HG03045 (cell line): ENCODE measurements around the gene CAV2.
"Not testable (repeated sequence)": the region's sequence is repeated elsewhere in the genome, so short reads cannot be mapped to it uniquely, and the experiment has no call there.

ENCODE experiments used
- ATAC-seq: cut with Tn5 transposase; IDR thresholded peaks from one replicate; pipeline ENCODE4 v1.9.1; 2021; ENCODE audit warnings: mild to moderate bottlenecking, moderate library complexity; ENCODE audit not compliant: unreplicated experiment

CAV2 gene

GRCh38 chr7:116499168-116500077 is at the start of gene CAV2:
CAV2 (plus strand) TSS chr7:116499738; CDS start chr7:116499782, 44 bp downstream.
- ATAC-seq = peak; percentile 51

DNA sequence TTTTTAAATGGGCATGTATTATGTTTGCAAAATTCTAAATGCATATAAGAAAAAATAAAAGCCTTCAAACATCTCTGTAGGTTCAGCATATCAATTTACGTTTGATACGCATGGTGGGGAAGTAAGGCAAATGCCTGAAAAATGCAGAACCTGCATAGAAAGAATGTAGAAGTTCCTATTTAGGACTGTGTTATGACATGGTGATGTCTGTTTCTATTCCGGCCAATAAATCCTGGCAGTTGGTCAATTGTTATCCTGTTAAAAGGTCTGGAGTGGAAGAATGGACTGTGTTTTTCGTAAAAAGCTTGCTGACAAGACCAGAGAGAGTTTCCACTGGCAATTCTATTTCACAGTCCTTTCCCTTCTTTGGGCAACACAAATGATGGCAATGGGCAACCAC is 49.6 kb upstream of the CAV2 start:
- ATAC-seq = no peak

DNA sequence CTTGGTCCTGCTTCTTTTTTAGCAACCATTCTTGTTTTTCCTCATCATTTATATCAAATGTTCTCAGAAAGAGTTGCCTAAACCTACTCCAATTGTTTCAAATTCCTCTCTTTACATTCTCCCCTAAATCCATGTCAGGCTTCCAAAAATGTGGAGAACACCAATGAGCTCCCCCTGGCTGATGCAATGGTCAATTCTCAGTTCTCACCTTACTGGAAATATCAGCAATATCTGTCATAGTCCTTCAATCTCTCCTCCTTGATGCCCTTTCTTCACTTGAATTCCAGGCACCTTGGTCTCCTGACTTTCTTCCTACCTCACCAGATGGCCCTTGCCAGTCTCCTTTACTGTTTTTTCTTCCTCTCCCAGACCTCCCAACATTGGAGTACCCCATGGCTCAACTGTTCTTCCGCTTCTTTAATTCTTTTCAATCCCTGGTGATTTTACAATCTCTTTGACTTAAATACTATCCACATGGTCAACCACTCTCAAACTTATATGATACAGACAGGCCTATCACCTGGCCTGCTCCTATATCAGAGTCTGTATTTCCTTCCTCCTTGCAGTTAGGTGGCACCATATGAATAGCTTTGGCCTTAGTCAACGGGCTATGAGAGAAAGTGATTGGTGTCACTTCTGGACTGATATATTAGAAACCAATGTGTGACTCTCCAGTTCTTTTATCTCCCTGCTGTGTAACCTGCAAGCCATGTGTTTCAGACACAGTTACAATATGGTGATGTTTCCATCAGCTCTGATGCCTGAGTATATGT is 47.4 kb upstream of the CAV2 start:
- no peak for ATAC-seq

DNA sequence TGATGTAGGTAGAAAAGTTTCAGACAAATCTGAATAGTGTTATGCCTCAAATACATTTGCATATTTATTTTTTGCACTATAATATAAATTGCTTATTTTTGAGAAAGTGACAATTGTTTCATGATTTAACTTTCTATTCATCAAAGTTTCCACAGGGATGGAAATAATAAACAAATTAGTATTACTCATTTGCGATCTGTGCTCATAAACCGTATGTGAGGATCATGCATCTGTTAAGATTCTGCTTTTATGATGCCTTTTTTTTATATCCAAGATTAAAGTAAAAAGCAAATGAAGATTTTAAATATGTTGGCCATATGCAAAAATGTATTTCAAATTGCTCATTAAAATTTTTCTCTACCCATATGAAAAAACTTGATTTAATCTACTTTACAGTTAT is 45.2 kb upstream of the CAV2 start:
- no peak for ATAC-seq

- no peak for ATAC-seq
Observed at GRCh38 chr7:116455009-116455408, 44.5 kb upstream of the CAV2 start.

DNA sequence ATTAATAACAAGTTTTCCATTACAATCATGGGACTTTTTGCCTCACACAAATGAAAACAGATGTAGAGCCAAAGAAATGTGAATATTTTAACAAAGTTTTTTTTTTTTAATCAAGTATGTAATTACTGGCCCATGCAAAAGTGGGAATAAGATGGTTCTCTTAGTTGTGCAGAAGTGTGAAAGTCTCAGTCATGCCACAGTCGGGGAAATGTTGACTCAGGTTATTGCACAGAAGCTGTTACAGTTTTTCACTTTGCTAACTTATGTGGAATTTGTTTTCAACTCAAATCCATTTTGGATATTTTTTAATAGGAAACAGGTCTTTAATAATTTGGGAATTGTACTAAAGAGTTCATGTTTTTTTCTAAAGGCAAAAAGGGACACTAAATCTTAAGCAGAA is 44.0 kb upstream of the CAV2 start:
- ATAC-seq = no peak

DNA sequence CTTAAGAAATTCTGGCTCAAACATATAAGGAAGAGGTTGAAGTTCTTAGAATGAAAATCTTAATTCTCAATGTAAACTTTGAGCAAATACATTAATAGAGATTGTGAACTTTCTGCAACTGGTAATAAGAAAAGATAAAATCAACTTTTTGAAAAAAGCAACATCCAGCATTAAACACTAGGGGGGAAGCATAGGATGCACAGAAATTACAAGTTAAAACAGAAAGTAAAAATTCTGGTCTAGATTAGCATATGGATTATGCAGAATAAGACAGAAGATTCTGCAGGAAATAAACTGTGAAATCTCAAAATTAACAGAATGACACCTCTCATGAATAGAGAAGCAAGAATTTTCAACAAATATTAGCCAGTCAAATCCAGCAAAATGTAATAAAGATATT is 38.0 kb upstream of the CAV2 start:
- no peak for ATAC-seq

GRCh38 chr7:116463956-116464355 is 35.6 kb upstream of the CAV2 start:
- no peak for ATAC-seq

GRCh38 chr7:116464375-116464774 is 35.2 kb upstream of the CAV2 start:
- ATAC-seq = no peak

GRCh38 chr7:116465125-116465524 is 34.4 kb upstream of the CAV2 start:
- no peak for ATAC-seq

DNA sequence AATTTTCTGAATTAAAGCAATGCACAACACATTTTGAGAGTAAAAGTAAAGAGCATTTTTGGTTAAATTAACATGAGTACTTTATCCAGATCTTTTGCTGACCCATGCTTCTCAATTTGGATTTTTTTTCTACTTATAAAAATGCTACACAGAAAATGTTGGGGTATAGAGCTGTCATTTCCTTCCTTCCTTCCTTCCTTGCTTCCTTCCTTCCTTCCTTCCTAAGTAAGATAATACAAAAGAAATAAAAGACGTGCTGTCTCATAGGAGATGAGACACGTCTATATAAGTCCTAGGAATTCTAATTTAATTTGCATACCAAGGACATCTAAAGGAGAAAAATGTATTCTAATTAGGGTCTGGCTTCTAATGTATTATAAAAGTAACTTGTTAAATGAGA is 31.0 kb upstream of the CAV2 start:
- ATAC-seq = no peak

DNA sequence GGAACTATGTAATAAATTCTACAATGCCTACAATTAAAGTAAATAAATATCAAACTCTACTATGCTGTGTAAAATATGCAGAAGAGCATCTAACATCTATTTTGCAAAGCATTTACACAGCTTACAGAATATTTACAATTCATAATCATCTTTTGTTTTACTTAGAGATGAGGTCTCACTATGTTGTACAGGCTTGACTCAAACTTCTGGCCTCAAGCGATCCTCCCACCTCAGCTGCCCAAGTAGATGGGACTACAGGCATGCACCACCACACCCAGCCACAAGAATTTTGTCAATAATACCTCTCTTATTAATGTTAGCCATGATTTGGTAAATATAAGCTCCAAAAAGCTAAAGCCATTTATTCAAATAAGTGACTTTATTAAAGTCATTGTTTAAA is 21.9 kb upstream of the CAV2 start:
- ATAC-seq = no peak

- no peak for ATAC-seq
Observed at GRCh38 chr7:116478834-116479233, 20.7 kb upstream of the CAV2 start.

DNA sequence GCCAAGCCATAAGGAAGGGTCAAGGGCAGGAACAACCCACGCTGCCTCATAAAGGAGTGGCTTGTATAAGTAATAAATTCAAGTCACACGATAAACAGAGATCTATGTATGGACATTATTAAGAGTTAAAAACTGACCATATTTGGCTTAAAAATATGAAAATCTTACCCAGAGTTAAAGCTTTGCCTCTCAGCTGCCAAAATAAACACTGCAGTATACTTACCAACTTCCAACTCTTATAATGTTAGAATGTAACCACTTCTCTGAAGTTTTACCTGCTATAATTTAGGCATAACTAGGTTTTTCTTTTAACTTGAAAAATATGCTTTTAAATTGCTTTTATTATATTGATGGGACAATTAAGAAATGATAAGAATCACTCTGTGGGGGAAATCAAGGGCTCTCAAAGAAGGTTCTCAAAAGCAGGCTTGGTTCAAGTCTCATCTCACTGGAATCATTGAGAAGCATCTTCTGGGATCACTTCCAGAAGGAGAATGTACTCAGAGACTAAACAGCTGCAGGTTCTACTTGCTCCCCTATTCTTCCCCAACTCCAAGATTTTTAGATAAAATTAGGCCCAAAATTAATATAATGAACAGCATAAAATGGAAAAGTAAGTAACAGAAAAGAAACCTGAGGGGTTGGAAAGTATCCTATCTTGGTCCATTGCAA is 16.1 kb upstream of the CAV2 start:
- ATAC-seq = no peak

DNA sequence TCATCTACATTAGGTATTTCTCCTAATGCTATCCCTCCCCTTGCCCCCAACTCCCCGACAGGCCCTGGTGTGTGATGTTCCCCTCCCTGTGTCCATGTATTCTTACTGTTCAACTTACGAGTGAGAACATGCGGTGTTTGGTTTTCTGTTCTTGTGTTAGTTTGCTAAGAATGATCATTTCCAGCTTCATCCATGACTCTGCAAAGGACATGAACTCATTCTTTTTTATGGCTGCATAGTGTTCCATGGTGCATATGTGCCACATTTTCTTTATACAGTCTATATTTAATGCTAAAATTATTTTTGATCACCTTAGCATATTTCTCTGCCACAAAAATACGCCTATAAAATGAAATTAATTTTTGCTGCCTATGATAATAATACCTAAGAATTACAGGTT is 15.1 kb upstream of the CAV2 start:
- ATAC-seq = not testable (repeated sequence)

- no peak for ATAC-seq
Observed at GRCh38 chr7:116487907-116488521, 11.5 kb upstream of the CAV2 start.

DNA sequence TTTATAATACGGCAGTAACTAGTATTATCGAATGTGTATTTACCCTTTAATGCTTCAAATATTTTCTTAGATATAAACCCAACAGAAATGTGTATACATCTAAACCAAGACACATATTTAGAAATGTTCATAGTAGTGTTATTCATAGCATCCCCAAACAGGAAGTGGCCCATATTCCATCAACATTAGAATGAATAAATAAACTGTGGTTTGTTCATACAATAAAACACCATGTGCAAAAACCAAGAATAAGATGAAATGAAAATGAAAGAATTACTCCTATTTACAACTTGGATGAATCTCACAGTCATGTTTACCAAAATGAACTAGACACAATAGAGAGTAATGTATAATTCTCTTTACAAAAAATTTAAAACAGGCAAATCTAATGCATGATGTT is 9.2 kb upstream of the CAV2 start:
- no peak for ATAC-seq

GRCh38 chr7:116491887-116492653 is 7.5 kb upstream of the CAV2 start:
- no peak for ATAC-seq

- no peak for ATAC-seq
Observed at GRCh38 chr7:116492654-116493109, 6.9 kb upstream of the CAV2 start.

GRCh38 chr7:116493449-116493848 is 6.1 kb upstream of the CAV2 start:
- no peak for ATAC-seq
